ENCODE measurements around the gene SMAD1.

Gene SMAD1

GRCh38 chr4:145482209-145483037 is 770 bp downstream of the SMAD1 start:
- Histone ChIP-seq H3K4me1 (ENCODE audit: control insufficient read depth, low read length) (peaks cover 56% of the 10 kb centered on the region), H3K27ac (ENCODE audit: low read depth, low read length) (peak overlapping the region; percentile 75), H3K79me2 (ENCODE audit: control insufficient read depth, low read length) (peaks cover 73% of the 10 kb centered on the region)

GRCh38 chr4:145483514-145483913 is 1.9 kb downstream of the SMAD1 start:
- peaks cover 82% of the 10 kb centered on the region for H3K79me2 ChIP-seq (ENCODE audit: control insufficient read depth, low read length)
- peaks cover 2% of the 10 kb centered on the region; the same call in 1 of the 2 replicates for H4K20me1 ChIP-seq (ENCODE audit: control insufficient read depth, insufficient read depth, low read depth, low read length)
- no peaks in the 10 kb centered on the region for H3K27me3 ChIP-seq (ENCODE audit: control insufficient read depth, low read length)
- H3K4me1 ChIP-seq (ENCODE audit: control insufficient read depth, low read length) = peaks cover 65% of the 10 kb centered on the region
- no peaks in the 10 kb centered on the region for H3K9me3 ChIP-seq (ENCODE audit: control insufficient read depth, insufficient read depth, low read length)
- TF ChIP-seq CTCF (IDR thresholded peaks at IDR 0.05; ENCODE audit: low read depth, low read length, poor library complexity, severe bottlenecking) (no peak), EZH2phosphoT487 (IDR thresholded peaks at IDR 0.05; ENCODE audit: borderline replicate concordance, low read length) (no peak)
- peak overlapping the region; percentile 95 for H3K4me3 ChIP-seq (ENCODE audit: low read length)
- peaks cover 32% of the 10 kb centered on the region for H3K36me3 ChIP-seq (ENCODE audit: control insufficient read depth, low read length)
- peak overlapping the region; percentile 75 for H3K27ac ChIP-seq (ENCODE audit: low read depth, low read length)
- peak overlapping the region; percentile 88 for H3K4me2 ChIP-seq (ENCODE audit: low read length)
- H3K9me2 ChIP-seq (replicated peaks; ENCODE audit: control insufficient read depth, low read length) = no peaks in the 10 kb centered on the region
- peaks cover 12% of the 10 kb centered on the region for H3F3A ChIP-seq (ENCODE audit: control insufficient read depth, insufficient read depth)

More at GRCh38 chr4:145482209-145483037, 770 bp downstream of the SMAD1 start:
- H3K36me3 ChIP-seq (ENCODE audit: control insufficient read depth, low read length) = peaks cover 32% of the 10 kb centered on the region
- peaks cover 8% of the 10 kb centered on the region for H3F3A ChIP-seq (ENCODE audit: control insufficient read depth, insufficient read depth)
- no peaks in the 10 kb centered on the region for H3K9me2 ChIP-seq (replicated peaks; ENCODE audit: control insufficient read depth, low read length)
- H3K4me2 ChIP-seq (ENCODE audit: low read length) = peak overlapping the region; percentile 88
- H3K9me3 ChIP-seq (ENCODE audit: control insufficient read depth, insufficient read depth, low read length) = no peaks in the 10 kb centered on the region
- TF ChIP-seq EZH2phosphoT487 (IDR thresholded peaks at IDR 0.05; ENCODE audit: borderline replicate concordance, low read length) = no peak
- peak; percentile 10 for TF ChIP-seq CTCF (IDR thresholded peaks at IDR 0.05; ENCODE audit: low read depth, low read length, poor library complexity, severe bottlenecking)
- no peaks in the 10 kb centered on the region for H3K27me3 ChIP-seq (ENCODE audit: control insufficient read depth, low read length)
- H4K20me1 ChIP-seq (ENCODE audit: control insufficient read depth, insufficient read depth, low read depth, low read length) = no peaks in the 10 kb centered on the region
- peak overlapping the region; percentile 95 for H3K4me3 ChIP-seq (ENCODE audit: low read length)

- H3K4me1 ChIP-seq (ENCODE audit: control insufficient read depth, low read length) = peaks cover 73% of the 10 kb centered on the region
- H3K9me3 ChIP-seq (ENCODE audit: control insufficient read depth, insufficient read depth, low read length) = no peaks in the 10 kb centered on the region
- H3K4me2 ChIP-seq (ENCODE audit: low read length) = peak overlapping the region; percentile 88
- peaks cover 90% of the 10 kb centered on the region for H3K79me2 ChIP-seq (ENCODE audit: control insufficient read depth, low read length)
- H4K20me1 ChIP-seq (ENCODE audit: control insufficient read depth, insufficient read depth, low read depth, low read length) = peaks cover 10% of the 10 kb centered on the region
- peak overlapping the region; percentile 95 for H3K4me3 ChIP-seq (ENCODE audit: low read length)
- TF ChIP-seq EZH2phosphoT487 (IDR thresholded peaks at IDR 0.05; ENCODE audit: borderline replicate concordance, low read length) = no peak
- TF ChIP-seq CTCF (IDR thresholded peaks at IDR 0.05; ENCODE audit: low read depth, low read length, poor library complexity, severe bottlenecking) = no peak
- H3K9me2 ChIP-seq (replicated peaks; ENCODE audit: control insufficient read depth, low read length) = no peaks in the 10 kb centered on the region
- H3K27me3 ChIP-seq (ENCODE audit: control insufficient read depth, low read length) = no peaks in the 10 kb centered on the region
- peaks cover 32% of the 10 kb centered on the region for H3K36me3 ChIP-seq (ENCODE audit: control insufficient read depth, low read length)
- peaks cover 12% of the 10 kb centered on the region for H3F3A ChIP-seq (ENCODE audit: control insufficient read depth, insufficient read depth)
- 0 out of 2 replicates have a peak overlapping the region, but pooled peaks have one; percentile 75 for H3K27ac ChIP-seq (ENCODE audit: low read depth, low read length)
Measured at GRCh38 chr4:145484225-145484846, 2.7 kb downstream of the SMAD1 start.

Measured in DOHH2 (cell line).